Stimulated activated CD8-positive, alpha-beta memory T cell treated with anti-CD3 and anti-CD28 coated beads, Interleukin-7, amount 100 ng/mL, for 48 hours (primary cell): ENCODE results near the gene FGF19.
"Not testable (repeated sequence)": the region's sequence is repeated elsewhere in the genome, so short reads cannot be mapped to it uniquely, and the experiment has no call there.

ENCODE experiments used
- DNase-seq, 2 donors: peaks; one replicate each; pipeline ENCODE4 v3.0.0-alpha.2; 2020; ENCODE audit warnings: low read depth in 1 of 2; ENCODE audit errors: extremely low read depth in 1 of 2

Gene FGF19

GRCh38 chr11:69697469-69697843 lies 6.4 kb downstream of the FGF19 start:
- no peak for DNase-seq

- no peak for DNase-seq
Measured at GRCh38 chr11:69696749-69697468, 6.9 kb downstream of the FGF19 start.

- not testable (repeated sequence) for DNase-seq
Measured at GRCh38 chr11:69695995-69696394, 7.8 kb downstream of the FGF19 start.

GRCh38 chr11:69695581-69695980 lies 8.2 kb downstream of the FGF19 start:
- no peak for DNase-seq

GRCh38 chr11:69694781-69695180 lies 9.0 kb downstream of the FGF19 start:
- no peak for DNase-seq

- DNase-seq, result no peak
Measured at GRCh38 chr11:69692422-69692821, 11.4 kb downstream of the FGF19 start.

GRCh38 chr11:69691463-69691862 lies 12.4 kb downstream of the FGF19 start:
- no peak for DNase-seq

- DNase-seq, result no peak
Measured at GRCh38 chr11:69689484-69690319, 14.1 kb downstream of the FGF19 start.

- DNase-seq, result not testable (repeated sequence)
Measured at GRCh38 chr11:69687969-69688771, 15.7 kb downstream of the FGF19 start.

GRCh38 chr11:69686856-69687255 lies 17.0 kb downstream of the FGF19 start:
- no peak for DNase-seq

- no peak for DNase-seq
Measured at GRCh38 chr11:69686452-69686851, 17.4 kb downstream of the FGF19 start.

GRCh38 chr11:69685348-69685747 lies 18.5 kb downstream of the FGF19 start:
- DNase-seq, result no peak

GRCh38 chr11:69684651-69685050 lies 19.2 kb downstream of the FGF19 start:
- DNase-seq, result no peak

GRCh38 chr11:69683764-69684333 lies 20.0 kb downstream of the FGF19 start:
- no peak for DNase-seq

- DNase-seq, result no peak
Measured at GRCh38 chr11:69682681-69683326, 21.0 kb downstream of the FGF19 start.

GRCh38 chr11:69682221-69682620 lies 21.6 kb downstream of the FGF19 start:
- DNase-seq, result no peak

GRCh38 chr11:69680688-69681087 lies 23.1 kb downstream of the FGF19 start:
- no peak for DNase-seq

- no peak for DNase-seq
Measured at GRCh38 chr11:69677749-69678148, 26.1 kb downstream of the FGF19 start.

- peak; percentile 89 to 90 for DNase-seq
Measured at GRCh38 chr11:69674886-69675714, 28.7 kb downstream of the FGF19 start, which contains the start of gene LTO1. LTO1 (minus strand) TSS chr11:69675353; CDS start chr11:69675239, 114 bp downstream.
